KOPT-K1 (cell line): ENCODE measurements around the gene DTNBP1.

Experiments
- H3K27ac ChIP-seq: fragments of 200-600 bp; sonication (generic); 2 replicates; pipeline ENCODE4 v1.5.1; 2016; ENCODE audit warnings: antibody characterized with exemption, mild to moderate bottlenecking, low read depth, low read length; ENCODE audit not compliant: poor library complexity, severe bottlenecking
- H3K36me3 ChIP-seq: fragments of 200-600 bp; sonication (generic); 2 replicates; pipeline ENCODE4 v1.5.1; 2017; ENCODE audit warnings: antibody characterized with exemption, mild to moderate bottlenecking, low read length, moderate library complexity; ENCODE audit not compliant: insufficient read depth
- H3K9me3 ChIP-seq: fragments of 200-600 bp; sonication (generic); 2 replicates; pipeline ENCODE4 v1.5.1; 2017; ENCODE audit warnings: antibody characterized with exemption, low read length, mild to moderate bottlenecking; ENCODE audit not compliant: insufficient read depth, poor library complexity, severe bottlenecking

The DTNBP1 gene

DNA sequence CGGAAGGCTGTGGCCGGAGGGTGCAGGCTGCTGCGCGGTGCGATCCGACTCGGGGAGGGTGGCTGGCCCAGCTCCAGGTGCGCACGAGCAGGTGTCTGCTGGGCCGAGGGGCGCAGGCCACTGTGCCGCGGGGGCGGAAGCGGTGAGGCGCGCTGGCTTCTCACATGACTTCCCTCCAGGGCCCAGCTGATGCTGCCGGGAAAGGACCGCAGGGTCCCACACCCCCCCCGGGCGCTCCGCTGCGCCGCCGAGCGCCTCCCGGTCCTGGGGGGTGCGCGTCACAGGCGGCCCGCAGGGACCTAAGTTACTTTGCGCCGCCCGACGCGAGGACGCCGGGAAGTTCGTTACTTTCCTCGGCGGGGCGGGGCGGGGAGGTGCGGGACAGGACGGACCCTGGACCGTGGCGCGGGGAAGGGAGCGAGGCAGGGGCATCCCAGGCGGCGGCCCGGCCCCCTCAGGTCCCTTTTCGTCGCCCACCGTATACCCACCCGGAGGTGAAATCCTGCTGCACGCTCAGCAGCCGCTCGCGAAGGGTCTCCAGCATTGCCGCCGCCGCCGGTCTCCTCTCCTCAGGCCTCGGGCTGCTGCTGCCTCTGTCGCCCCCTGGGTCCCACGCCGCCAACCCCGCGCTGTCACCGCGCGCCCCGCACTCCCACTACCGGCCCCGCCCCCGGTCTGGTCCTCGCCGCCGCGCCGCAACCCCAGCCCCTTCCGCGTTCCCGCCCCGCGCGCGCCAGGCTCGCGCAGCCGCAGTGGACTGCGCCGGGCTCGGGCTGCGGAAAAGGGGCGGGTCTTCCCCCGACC, at the start of gene DTNBP1:
DTNBP1 (minus strand) TSS at position 703 of the 804 bp plus-strand sequence; CDS start at position 544, 159 bp downstream.
- H3K36me3 ChIP-seq: peaks cover 9% of the 10 kb centered on the region
- H3K9me3 ChIP-seq: no peaks in the 10 kb centered on the region
- H3K27ac ChIP-seq: peak within 1 kb of the TSS; percentile 68

DNA sequence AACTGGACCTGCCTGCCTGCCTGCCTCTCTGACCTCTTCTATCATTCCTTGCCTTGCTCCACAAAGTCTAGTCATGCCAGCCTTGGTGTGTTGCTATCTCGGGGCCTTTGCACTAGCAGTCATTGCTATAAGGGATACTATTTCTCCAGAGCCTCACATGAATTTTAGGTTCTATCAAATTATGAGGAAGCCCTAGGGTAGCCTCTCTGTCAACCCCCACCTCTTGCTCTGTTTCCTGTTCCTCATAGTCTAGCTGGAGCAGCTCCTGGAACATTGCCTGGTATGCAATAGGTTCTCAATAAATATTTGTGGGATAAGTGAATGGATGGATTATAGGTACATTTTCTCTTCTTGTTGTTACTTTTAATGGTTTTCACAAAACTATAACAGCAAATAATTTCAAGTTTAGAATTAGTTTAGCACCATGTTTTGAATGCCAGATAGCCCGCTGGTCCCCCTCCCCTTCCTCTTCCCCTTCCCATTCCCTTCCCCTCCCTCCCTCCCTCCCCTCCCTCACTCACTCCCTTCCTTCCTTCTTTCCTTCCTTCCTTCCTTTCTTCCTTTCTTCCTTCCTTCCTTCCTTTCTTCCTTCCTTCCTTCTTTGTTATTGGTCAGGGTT, 46.9 kb upstream of the DTNBP1 start:
- no peaks in the 10 kb centered on the region for H3K9me3 ChIP-seq
- no peak overlapping the region for H3K27ac ChIP-seq
- H3K36me3 ChIP-seq: no peaks in the 10 kb centered on the region

DNA sequence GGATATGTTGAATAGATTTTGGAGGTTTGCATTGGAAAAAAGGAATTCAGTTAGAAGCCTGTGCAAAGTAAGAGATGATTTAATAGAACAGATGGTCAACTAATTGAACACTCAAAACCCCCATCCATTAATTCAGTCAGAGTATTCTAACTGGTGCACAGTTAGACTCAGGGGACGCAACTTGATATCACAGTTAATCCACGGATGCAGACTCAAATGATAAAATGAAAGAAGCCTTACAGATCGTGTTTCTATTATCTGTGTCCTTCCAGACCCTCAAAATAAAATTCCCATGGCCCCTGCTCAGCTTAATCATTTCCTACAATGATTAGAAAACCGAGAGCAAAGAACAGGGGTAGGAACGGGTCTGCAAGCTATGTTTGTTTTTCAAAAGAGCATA, 45.4 kb upstream of the DTNBP1 start:
- Histone ChIP-seq H3K36me3 (no peaks in the 10 kb centered on the region), H3K27ac (no peak overlapping the region), H3K9me3 (peaks cover 7% of the 10 kb centered on the region)

DNA sequence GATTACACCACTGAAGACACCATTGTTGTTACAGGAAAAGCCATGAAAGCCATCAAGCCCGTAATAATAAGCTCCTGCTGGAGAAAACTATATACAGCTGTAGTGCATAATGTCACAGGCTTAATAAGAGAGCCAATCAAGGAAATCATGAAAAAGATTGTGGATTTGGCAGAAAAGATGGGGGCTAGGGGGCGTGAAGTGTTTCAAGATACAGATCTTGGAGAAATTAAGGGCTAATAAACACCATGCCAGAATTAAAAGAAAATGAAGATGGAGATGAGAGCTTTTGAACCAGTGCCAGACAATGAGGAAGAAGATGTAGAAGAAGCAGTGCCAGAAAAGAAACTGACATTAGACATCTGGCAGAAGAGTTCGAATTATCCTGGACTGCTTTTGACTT, 43.2 kb upstream of the DTNBP1 start:
- Histone ChIP-seq H3K27ac (no peak overlapping the region), H3K9me3 (peaks cover 10% of the 10 kb centered on the region), H3K36me3 (no peaks in the 10 kb centered on the region)

DNA sequence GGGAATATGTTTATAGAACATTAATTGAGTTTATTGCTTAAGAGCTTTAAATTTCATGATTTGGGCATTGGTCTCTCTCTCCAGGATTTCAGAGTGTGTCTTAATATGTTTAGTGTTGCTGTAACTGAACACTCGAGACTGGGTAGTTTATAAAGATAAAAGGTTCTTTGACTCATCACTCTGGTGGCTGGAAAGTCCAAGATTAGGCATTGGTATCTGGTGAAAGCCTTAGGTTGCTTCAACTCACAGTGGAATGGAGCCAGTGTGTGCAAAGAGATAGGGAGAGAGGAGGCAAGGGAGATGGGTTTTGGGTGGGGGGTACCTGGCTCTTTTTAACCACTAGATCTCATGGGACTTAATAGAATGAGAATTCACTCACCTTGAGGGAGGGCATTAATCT, 35.6 kb upstream of the DTNBP1 start:
- Histone ChIP-seq H3K9me3 (peaks cover 5% of the 10 kb centered on the region), H3K27ac (no peak overlapping the region), H3K36me3 (no peaks in the 10 kb centered on the region)

GRCh38 chr6:15697895-15698294, 35.1 kb upstream of the DTNBP1 start:
- Histone ChIP-seq H3K9me3 (no peaks in the 10 kb centered on the region), H3K36me3 (no peaks in the 10 kb centered on the region), H3K27ac (no peak overlapping the region)

DNA sequence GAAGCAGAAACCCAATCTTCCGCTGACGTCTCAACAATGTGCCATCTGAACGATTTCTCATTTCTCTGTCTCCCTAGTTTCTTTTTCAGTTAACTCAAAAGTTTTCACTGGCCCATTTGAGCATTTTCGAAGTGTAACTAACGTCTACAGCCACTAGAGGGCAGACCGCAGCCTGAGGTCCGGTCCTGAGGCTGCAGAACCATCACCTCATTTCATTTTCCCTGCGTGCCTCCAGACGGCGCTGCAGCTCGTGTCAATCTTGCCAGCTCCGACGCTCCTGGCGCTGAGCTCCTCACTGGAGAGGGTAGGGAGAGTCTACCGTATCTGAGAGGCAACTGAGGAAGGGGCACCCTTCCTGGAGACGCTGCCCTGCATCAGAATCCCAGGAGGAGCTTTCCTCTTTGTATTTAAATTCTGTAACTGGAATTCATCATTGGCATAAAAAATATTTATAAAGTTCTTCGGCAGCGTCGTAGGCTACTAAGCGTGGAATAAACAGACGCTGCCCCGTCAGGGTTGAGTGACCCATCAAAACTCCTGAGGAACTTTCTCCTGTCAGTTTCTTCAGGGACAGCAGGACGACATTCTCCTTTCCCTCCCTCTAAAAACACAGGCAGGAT, 28.5 kb upstream of the DTNBP1 start:
- Histone ChIP-seq H3K9me3 (no peaks in the 10 kb centered on the region), H3K27ac (no peak overlapping the region), H3K36me3 (no peaks in the 10 kb centered on the region)

GRCh38 chr6:15690510-15690909, 27.7 kb upstream of the DTNBP1 start:
- Histone ChIP-seq H3K9me3 (no peaks in the 10 kb centered on the region), H3K36me3 (no peaks in the 10 kb centered on the region), H3K27ac (no peak overlapping the region)

DNA sequence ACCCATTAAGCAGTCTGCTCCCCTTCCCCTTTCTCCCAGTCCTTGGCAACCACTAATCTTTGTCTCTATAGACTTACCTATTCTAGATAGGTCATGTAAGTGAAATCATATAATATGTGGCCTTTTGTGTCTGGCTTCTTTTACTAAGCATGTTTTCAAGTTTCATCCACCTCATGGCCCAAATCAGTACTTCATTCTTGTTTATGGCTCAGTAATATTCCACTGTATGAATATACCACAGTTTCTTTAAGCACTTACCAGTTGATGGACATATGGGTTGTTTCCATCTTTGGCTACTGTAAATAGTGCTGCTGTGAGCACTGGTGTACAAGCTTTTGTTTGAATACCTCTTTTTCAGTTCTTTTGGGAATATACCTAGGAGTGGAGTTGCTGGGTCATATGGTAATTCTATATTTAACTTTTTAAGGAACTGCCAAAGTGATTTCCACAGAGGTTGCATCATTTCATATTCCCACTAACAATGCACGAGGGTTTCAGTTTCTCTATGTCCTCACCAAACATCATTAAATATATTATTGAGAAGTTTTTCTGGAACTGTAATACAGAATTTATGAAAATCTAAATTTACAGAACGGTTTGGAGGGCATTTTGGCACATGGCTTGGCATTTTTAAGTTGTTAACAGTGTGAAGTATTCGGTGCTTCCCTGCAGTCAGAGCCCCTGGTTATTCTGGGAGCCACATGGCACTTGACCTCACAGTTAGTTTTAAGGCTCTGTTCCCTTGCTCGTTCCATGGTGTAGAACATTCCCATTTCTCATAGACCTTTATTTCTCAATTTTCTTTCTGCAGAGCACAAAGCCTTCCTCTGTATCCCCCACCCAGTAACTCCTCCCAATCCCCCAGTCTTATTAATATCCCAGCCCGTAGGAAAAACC, 27.0 kb upstream of the DTNBP1 start:
- no peaks in the 10 kb centered on the region for H3K9me3 ChIP-seq
- H3K36me3 ChIP-seq: no peaks in the 10 kb centered on the region
- H3K27ac ChIP-seq: no peak overlapping the region

DNA sequence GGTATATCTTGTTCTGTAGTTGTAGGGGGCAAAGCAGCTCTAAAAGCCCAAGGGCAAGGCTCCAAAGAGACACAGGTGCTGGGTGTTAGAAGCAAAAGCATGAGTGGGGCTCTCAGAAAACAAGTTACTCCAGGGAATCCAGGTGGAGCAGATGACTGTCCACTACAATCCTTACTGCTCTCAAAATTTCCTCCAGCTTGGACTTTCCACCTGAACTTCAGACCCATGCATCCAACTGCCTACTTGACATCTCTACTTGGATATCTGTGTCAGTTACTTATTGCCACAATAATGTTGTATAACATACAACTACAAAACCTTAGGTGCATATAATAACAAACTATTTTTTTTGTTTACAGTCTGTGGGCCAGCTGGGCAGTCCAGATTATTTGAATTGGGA, 22.8 kb upstream of the DTNBP1 start:
- Histone ChIP-seq H3K36me3 (no peaks in the 10 kb centered on the region), H3K9me3 (peaks cover 7% of the 10 kb centered on the region), H3K27ac (no peak overlapping the region)

DNA sequence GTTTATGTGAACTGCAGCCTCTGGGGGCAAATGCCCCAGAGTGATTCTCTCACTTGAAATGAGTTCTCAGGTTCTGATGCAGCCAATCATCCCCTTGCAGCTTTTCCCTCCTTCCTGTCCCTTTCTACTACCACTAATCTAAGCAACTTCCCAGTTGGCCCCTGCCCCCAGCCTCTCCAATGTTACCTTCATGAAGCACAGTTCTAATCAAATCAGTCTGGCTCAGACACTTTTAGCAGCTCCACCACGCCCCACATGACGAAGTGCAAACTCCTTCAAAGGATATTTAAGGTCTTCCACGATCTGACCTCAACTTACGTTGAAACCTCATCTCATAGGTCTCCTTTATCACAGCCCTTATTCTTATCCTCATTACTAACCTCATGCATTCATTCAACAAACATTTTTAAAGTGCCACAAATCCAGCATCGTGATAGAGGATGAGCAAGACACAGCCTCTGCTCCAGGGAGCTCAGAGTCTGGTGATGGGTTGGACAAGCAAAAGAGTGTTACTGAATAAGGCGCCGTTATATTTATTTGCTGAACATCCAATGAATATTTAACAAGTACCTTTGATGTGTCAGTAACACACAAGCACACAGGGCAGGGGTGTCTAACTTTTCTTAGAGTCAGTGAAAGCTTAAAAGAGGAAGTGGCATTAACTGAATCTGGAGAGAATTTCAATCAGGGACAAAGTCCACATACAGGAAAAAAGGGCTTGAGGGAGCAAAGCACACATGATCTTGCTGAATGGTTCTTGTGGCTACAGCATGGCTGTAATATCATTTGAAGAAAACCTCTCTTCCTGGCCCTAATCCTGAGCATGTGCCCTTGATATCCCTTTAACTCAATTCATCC, 20.4 kb upstream of the DTNBP1 start:
- peaks cover 7% of the 10 kb centered on the region for H3K9me3 ChIP-seq
- H3K36me3 ChIP-seq: no peaks in the 10 kb centered on the region
- no peak overlapping the region for H3K27ac ChIP-seq

GRCh38 chr6:15681946-15682345, 19.1 kb upstream of the DTNBP1 start:
- Histone ChIP-seq H3K27ac (no peak overlapping the region), H3K9me3 (peaks cover 7% of the 10 kb centered on the region), H3K36me3 (no peaks in the 10 kb centered on the region)

- no peak overlapping the region for H3K27ac ChIP-seq
- H3K9me3 ChIP-seq: peaks cover 7% of the 10 kb centered on the region
- no peaks in the 10 kb centered on the region for H3K36me3 ChIP-seq
These were observed 15.7 kb upstream of the DTNBP1 start for GRCh38 chr6:15678514-15678913.

GRCh38 chr6:15677822-15678221, 15.0 kb upstream of the DTNBP1 start:
- H3K9me3 ChIP-seq: peaks cover under 1% of the 10 kb centered on the region
- H3K36me3 ChIP-seq: no peaks in the 10 kb centered on the region
- H3K27ac ChIP-seq: no peak overlapping the region
